ENCODE results near the gene MUCL1.

Gene MUCL1

GRCh38 chr12:54891717-54892478 is 37.6 kb downstream of the MUCL1 start:
- ATAC-seq, result no peak
- TF ChIP-seq ZFP30 (CRISPR knock-in tag; IDR thresholded peaks at IDR 0.05) (no peak), CREB5 (CRISPR knock-in tag; IDR thresholded peaks at IDR 0.05; ENCODE audit: low read depth) (no peak), ISL1 (CRISPR knock-in tag; IDR thresholded peaks at IDR 0.05) (no peak), BACH2 (CRISPR knock-in tag; IDR thresholded peaks at IDR 0.05; ENCODE audit: borderline replicate concordance) (no peak), OSR1 (CRISPR knock-in tag; IDR thresholded peaks at IDR 0.05) (no peak), ZNF8 (CRISPR knock-in tag; IDR thresholded peaks at IDR 0.05) (no peak), TCF4 (CRISPR knock-in tag; IDR thresholded peaks at IDR 0.05; ENCODE audit: borderline replicate concordance) (no peak), PATZ1 (CRISPR knock-in tag; IDR thresholded peaks at IDR 0.05; ENCODE audit: borderline replicate concordance) (no peak), ZNF70 (CRISPR knock-in tag; IDR thresholded peaks at IDR 0.05) (no peak)

Data from SK-N-SH treated with all-trans-retinoic acid at 6 μM for 48 hours (cell line).